IPS-18c (cell line): ENCODE measurements around the gene RTCB.
"Not testable (repeated sequence)": the region's sequence is repeated elsewhere in the genome, so short reads cannot be mapped to it uniquely, and the experiment has no call there.

ENCODE experiments used
- H3K4me3 ChIP-seq: 2 replicates; pipeline ENCODE4 v1.7.0; 2013; ENCODE audit warnings: low read depth, mild to moderate bottlenecking, low read length, moderate library complexity; ENCODE audit not compliant: insufficient read depth
- H3K9me3 ChIP-seq: one replicate; pipeline ENCODE4 v1.6.1; 2013; ENCODE audit warnings: mild to moderate bottlenecking, low read length, moderate library complexity; ENCODE audit not compliant: control insufficient read depth, insufficient read depth

The RTCB gene

GRCh38 chr22:32353840-32354239 is 58.2 kb downstream of the RTCB start:
- Histone ChIP-seq H3K4me3 (no peak overlapping the region), H3K9me3 (no peaks in the 10 kb centered on the region)

- H3K4me3 ChIP-seq = no peak overlapping the region
- H3K9me3 ChIP-seq = no peaks in the 10 kb centered on the region
Measured at GRCh38 chr22:32353292-32353691, 58.8 kb downstream of the RTCB start.

GRCh38 chr22:32352681-32353080 is 59.4 kb downstream of the RTCB start:
- no peak overlapping the region for H3K4me3 ChIP-seq
- H3K9me3 ChIP-seq = no peaks in the 10 kb centered on the region

GRCh38 chr22:32351875-32352274 is 60.2 kb downstream of the RTCB start:
- not testable (repeated sequence) for H3K4me3 ChIP-seq, H3K9me3 ChIP-seq

GRCh38 chr22:32348031-32348611 is 63.9 kb downstream of the RTCB start:
- no peaks in the 10 kb centered on the region for H3K9me3 ChIP-seq
- H3K4me3 ChIP-seq = no peak overlapping the region

GRCh38 chr22:32343941-32344340 is 68.1 kb downstream of the RTCB start:
- H3K9me3 ChIP-seq = no peaks in the 10 kb centered on the region
- H3K4me3 ChIP-seq = no peak overlapping the region

- Histone ChIP-seq H3K4me3 (no peak overlapping the region), H3K9me3 (no peaks in the 10 kb centered on the region)
Measured at GRCh38 chr22:32342977-32343376, 69.1 kb downstream of the RTCB start.

GRCh38 chr22:32341122-32341740 is 70.8 kb downstream of the RTCB start:
- no peaks in the 10 kb centered on the region for H3K9me3 ChIP-seq
- H3K4me3 ChIP-seq = no peak overlapping the region

- H3K4me3 ChIP-seq = no peak overlapping the region
Measured at GRCh38 chr22:32340411-32340810, 71.6 kb downstream of the RTCB start.

GRCh38 chr22:32339190-32340012 is 72.6 kb downstream of the RTCB start:
- Histone ChIP-seq H3K4me3 (no peak overlapping the region), H3K9me3 (no peaks in the 10 kb centered on the region)

More at GRCh38 chr22:32340411-32340810, 71.6 kb downstream of the RTCB start:
- H3K9me3 ChIP-seq = no peaks in the 10 kb centered on the region

GRCh38 chr22:32338757-32339156 is 73.3 kb downstream of the RTCB start:
- H3K4me3 ChIP-seq = no peak overlapping the region

More at GRCh38 chr22:32338757-32339156, 73.3 kb downstream of the RTCB start:
- no peaks in the 10 kb centered on the region for H3K9me3 ChIP-seq
